Activated CD4-positive, CD25-positive, alpha-beta regulatory T cell treated with anti-CD3 and anti-CD28 coated beads, Interleukin-2, amount 50 U/mL, for 72 hours (primary cell): ENCODE data around the gene ETS1.

ENCODE experiments used
- DNase-seq: peaks from one replicate; pipeline ENCODE4 v3.0.0; 2021

The ETS1 gene, protein sequence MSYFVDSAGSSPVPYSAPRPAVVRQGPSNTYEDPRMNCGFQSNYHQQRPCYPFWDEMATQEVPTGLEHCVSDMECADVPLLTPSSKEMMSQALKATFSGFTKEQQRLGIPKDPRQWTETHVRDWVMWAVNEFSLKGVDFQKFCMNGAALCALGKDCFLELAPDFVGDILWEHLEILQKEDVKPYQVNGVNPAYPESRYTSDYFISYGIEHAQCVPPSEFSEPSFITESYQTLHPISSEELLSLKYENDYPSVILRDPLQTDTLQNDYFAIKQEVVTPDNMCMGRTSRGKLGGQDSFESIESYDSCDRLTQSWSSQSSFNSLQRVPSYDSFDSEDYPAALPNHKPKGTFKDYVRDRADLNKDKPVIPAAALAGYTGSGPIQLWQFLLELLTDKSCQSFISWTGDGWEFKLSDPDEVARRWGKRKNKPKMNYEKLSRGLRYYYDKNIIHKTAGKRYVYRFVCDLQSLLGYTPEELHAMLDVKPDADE

DNA sequence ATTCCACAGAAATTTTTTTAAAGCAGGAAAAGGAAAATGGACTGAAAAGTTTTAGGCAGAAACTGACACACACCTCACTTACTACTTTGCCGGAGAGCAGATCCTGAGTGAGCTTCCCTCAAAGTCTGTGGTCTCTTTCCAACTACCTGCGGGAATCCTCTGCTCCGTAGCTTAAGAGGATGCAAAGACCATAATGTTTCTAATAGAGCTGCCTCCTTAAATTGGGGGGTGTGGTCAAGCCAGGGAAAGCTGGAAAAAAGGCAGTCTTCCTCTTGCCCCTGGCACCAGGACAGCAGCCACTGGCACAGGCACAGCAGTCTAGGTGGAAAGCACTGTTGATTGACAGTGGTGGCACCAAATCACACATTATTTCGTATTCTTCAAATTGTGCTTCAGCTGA, at the start of gene ETS1:
Gene ETS1, minus strand, starts transcription at position 144 of the 400 bp plus-strand sequence. CDS start 14,428 bp downstream, outside the sequence.
- DNase-seq = no peak

DNA sequence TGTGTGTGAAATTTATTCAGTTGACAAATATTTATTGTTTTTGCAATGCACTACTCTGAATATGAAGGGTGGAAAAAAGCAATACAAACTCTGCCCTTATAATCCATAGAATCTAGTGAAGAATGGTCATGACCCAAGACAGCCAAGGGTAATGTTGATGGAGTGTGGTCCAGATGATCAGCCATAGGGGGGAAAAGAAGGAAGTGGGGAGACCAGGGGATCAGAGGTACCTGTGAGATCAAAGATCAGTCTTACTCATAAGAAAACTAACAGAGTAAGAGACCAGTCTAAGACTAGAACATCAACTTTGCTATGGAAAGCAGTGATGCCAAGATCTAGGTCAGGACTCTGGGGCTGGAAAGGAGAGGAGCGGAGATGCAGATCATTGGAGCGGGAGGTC, 47.0 kb upstream of the ETS1 start:
- DNase-seq = no peak

DNA sequence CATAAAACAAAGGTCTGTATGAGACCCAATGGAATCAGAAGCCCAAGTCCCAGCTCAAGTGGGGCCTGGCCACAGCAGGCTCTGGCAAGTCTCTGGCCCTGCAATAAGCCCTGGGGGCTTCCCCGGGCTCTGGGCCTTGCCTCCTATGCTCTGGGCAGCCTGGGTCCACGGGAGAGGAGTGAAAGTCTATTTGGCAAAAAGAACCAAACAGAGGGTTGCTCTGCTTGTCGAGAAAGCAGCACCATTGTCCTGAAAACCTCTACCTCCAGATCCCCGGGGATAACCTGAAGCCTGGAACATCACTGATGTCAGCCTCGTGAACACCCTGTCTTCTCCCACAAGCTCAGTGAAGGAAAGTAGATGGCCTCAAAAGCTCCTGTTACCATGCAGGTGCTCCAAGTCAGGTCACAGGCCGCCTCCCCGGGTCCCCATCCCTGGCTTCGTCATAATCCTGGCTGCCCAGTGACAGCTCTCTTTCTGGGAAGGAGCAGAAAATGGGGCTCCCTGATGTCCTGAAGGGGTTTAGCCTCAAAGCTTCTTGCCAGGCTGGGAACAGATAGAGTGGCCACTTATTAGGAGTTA, 46.1 kb upstream of the ETS1 start:
- no peak for DNase-seq

GRCh38 chr11:128632141-128632791, 44.9 kb upstream of the ETS1 start:
- DNase-seq = no peak

DNA sequence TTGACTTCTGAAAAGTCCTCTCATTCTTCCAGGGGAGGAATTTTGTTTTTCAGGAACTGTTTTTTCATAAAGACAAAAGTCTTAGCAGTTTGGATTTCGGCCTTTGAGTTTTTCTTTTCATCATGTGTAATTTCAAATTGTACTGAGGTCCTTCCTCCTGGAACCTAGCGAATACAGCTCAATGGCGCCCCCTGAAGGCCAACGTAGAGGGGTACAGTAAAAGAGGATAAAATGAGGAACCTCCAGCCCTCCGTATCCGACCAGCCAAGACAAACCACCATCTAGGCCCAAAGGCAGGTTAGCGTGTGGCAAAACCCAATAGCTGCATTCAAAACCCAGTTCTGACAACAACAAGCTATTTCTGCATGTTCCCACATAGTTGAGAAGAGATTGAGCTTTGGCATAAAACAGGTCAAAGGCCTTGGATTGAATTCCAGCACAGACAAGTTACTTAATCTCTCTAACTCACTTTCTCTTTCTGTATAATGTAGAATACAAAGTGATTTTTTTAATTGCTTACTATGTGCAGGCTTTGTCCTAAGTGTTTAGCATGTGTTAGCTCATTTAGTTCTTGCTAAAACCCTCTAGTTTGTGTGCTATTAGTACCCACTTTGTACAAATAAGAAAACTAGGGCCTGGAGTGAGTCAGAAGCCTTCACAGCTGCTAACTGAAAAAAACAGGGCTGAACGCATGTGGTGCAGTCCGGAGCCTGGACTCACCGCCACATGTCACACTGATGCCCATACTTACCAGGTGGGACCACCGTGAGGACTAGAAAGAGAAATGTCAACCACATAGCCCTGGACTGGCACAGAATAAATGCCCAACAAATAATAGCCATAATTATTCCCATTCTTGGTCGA, 43.2 kb upstream of the ETS1 start:
- DNase-seq = peak; percentile 94

GRCh38 chr11:128629516-128630106, 42.3 kb upstream of the ETS1 start:
- no peak for DNase-seq

- no peak for DNase-seq
These were observed 41.3 kb upstream of the ETS1 start for GRCh38 chr11:128628686-128629085.

GRCh38 chr11:128628325-128628673, 40.9 kb upstream of the ETS1 start:
- DNase-seq = no peak

- DNase-seq = no peak
These were observed 40.4 kb upstream of the ETS1 start for GRCh38 chr11:128627666-128628324.

DNA sequence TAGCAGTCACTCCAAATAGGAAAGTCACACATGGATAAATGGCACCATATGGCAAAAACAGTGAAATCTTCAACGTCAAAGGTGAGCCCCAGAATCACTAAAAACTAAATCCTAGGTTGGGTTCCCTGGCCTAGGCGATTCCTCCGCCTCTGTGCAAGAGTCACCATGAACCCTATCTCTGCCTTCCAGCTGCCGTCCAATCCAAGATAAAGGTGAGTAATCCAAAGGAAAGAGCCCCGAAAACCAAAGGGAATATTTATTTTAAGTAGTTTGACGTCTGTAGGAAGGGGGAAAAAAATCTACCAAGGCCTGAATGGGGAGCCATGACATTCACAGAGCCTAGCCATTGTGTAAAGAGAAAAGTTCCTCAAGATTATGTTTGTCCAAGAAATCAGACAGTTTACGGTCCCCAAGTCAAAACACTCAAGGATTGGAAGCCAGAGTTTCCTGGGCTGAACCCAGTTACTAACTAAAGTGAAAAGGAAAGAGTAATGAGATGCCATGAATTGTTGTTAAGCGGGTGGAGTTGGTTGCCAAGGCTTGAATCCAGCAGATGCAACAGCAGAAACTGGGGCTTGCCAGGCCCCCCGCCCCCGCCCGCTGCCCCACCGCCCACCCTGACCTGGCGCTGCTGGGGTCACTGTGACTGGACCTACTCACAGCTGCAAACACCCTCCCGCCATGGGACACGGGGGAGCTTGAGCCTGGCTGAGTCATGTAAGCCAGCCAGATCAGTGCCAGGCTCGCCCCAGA, 39.7 kb upstream of the ETS1 start:
- DNase-seq = no peak

GRCh38 chr11:128625746-128626145, 38.4 kb upstream of the ETS1 start:
- DNase-seq = no peak

DNA sequence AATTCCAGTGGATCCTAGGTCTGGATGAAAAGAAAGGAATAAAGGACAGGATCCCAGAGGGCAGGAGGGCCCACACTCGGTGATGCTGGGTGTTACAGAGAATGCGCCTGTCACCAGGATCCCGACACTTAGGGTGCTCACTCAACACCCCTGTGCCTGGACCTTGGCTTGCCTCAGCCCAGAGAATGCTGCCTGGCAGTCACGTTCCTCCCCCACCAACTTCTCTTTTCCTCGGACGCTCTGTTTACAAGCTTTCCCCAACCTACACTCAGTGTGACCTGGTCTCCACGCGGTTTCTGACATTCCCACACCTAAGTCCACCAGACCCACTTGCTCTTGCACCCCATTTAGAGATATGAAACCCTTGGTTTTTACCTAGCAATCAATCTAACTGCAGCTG, 38.0 kb upstream of the ETS1 start:
- no peak for DNase-seq

- DNase-seq = peak; percentile 63
These were observed 37.2 kb upstream of the ETS1 start for GRCh38 chr11:128624269-128625175.

GRCh38 chr11:128623091-128623490, 35.7 kb upstream of the ETS1 start:
- DNase-seq = no peak

DNA sequence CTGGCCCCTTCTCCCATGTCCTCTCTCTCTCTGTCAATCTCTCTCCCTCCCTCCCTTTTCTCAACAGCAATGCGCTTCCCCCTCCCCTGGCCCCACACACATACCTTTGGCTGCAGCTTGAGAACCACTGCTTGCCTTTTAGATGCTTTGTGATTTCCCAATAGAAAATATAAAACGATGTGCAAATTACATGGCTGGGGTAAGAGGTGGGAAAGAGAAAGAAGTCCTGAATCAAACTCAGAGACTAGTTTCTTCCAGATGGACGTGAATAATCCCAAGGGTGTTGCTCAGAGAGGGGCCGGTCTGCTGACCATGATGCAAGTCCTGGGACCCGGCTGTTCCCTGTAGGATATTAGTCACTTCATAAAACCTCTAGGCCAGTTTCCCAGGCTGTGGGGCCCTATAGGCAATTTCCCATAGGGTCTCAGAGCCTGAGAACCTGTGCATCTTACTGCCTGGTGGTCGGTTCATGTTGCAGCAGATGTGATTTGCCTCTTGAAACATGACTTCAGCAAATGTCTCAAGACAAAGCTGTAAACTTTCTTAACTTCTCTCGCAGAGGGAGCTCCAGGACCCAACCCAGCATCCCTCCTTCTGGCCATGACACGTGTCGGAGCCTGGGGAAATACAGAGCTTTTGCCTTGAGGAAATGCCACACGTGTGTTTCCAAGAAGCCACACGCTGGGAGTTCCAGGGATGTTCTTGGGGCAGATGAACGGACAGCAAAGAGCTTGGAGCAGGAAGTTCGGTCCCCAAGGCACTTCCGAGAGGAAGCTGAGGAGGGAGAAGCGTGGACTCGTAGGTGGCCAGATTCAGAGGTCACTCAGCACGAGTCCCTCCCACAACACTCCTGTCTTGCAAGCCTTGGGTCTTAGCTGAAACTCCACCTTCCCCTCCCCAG, 34.5 kb upstream of the ETS1 start:
- no peak for DNase-seq

DNA sequence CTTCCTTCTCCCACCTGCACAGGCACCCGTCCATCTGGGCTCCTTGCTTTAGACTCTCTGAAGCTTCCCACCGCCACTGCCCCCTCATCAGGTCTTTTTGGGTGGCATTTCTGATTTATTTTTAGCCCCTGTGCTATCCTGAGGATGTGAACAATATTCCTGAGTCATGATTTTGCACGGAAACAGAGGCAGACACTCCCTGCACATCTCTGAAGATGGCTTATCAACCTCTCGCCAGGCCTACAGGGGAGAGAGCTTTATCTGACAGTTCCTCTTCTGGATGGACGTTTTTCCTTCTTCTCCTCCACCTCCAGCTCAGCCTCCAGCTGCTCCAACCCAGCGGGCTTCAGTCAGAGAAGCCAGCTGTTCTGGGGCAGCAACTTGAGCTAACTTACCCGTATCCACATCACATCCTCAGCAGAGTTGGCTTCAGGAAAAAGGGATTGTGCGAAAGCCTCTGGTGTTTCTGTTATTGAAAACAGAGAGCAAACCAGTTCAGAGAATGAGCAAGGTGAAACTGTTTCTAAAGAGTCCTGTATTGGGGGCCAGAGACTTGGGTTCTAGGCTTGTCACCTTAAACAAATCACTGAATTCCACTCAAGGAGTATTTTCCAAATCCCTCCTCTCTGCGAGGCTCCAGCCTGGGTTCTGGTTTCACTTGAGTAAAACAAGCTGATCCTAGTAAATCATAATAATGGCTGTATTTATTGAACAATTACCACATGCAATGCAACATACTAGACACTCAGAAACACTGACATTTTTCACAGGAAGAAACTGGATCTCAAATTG, 33.1 kb upstream of the ETS1 start:
- no peak for DNase-seq

DNA sequence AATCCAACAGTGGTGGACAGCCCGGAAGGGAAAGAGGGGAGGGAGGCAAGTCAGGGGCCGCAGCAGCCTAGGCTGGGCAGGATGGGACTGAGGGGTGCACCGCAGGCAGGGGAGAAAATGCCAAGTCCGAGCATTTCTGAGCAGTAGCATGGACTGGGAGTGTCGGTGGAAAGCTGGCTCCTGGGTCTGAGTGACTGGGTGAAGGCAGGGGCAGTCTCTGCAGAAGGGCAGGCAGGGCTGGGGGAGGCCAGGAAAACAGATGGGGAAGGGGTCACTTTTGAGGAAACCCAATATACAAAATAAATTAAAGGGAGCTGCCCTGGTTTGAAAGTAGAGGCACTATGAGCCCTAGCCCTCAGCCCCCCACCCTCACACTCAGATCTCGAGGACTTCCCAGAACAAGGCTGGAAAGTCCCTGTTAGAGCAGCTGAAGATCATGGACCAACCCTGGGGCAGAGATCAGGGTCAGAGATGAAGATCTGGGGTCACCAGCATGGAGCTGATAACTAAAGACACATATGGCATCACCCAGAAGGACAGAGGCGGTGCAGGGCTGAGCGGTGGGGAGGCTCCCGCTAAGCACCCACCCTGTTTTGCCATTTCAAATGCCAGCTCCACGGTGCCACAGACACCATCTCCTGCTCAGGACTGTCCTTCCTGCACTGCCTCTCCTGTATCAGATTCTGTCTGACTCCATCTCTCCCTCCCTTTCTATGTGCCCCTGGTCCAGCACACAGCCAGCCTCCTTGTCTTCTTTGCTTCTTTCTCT, 32.4 kb upstream of the ETS1 start:
- DNase-seq = no peak
